ENCODE measurements around the gene PSPH. TPM values are rescaled to one million over a fixed set of nuclear protein-coding genes. Genes with fewer than 3 reads are reported as not detected.
A peak's percentile ranks its signal among the peaks of the same experiment; 100 is the strongest.

Gene PSPH
- polyA plus RNA-seq, 1 donor from 2014 or later, result 5.6 TPM

DNA sequence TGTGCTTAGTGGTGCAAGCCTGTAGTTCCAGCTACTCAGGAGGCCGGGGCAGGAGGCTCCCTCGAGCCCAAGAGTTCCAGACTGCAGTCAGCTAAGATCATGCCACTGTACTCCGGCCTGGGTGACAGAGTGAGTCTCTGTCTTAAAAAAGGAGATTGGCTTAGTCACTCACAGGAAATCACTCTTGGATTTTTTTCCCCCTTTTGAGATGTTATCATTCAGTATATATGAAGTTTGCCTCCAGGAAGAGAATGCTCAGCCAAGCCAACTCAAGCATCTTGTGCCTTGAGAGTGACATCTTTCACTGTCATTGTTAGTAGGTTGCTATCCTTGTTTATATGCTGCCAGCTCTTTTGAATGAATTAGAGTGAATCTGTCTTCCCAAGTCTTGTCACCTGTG, 58.9 kb downstream of the PSPH start:
- Mint-ChIP-seq H3K27me3 (no peaks in the 10 kb centered on the region), H3K27ac (no peak overlapping the region), H3K9me3 (no peaks in the 10 kb centered on the region), H3K4me1 (no peaks in the 10 kb centered on the region), H3K4me3 (no peak overlapping the region), H3K36me3 (peaks cover 13% of the 10 kb centered on the region)

DNA sequence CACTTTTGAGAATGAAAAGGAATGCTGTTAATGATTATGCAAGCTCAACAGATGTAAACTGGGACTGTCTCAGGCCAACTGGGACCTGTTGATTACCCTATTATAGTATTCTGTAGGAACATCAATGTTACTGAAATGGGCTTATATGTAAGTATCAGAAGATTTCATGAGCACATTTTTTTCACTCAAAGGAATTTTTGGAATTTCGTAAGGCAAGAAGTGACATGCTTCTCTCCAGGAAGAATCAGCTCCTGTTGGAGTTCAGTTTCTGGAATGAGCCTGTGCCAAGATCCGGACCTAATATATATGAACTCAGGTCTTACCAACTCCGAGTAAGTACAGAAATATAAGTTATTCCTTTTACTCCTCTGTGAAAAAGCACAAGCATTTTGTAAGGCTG, 67.7 kb downstream of the PSPH start:
- Mint-ChIP-seq H3K9me3 (no peaks in the 10 kb centered on the region), H3K4me1 (peaks cover 0 to 2% (median 0%) of the 10 kb centered on the region in 3 donors), H3K27me3 (no peaks in the 10 kb centered on the region), H3K36me3 (peaks cover 10% of the 10 kb centered on the region), H3K4me3 (no peak overlapping the region), H3K27ac (no peak overlapping the region)

GRCh38 chr7:55980266-55980665, 71.0 kb downstream of the PSPH start:
- Mint-ChIP-seq H3K27me3 (no peaks in the 10 kb centered on the region), H3K4me1 (peaks cover 0 to 4% (median 3%) of the 10 kb centered on the region in 3 donors), H3K36me3 (peaks cover 10% of the 10 kb centered on the region), H3K9me3 (no peaks in the 10 kb centered on the region), H3K4me3 (no peak overlapping the region), H3K27ac (no peak overlapping the region)

- Mint-ChIP-seq H3K36me3 (peaks cover 12% of the 10 kb centered on the region), H3K4me3 (no peak overlapping the region), H3K4me1 (peaks cover 3 to 8% (median 4%) of the 10 kb centered on the region in 3 donors), H3K27ac (no peak overlapping the region), H3K9me3 (no peaks in the 10 kb centered on the region), H3K27me3 (no peaks in the 10 kb centered on the region)
Measured at GRCh38 chr7:55977831-55978230, 73.4 kb downstream of the PSPH start.

DNA sequence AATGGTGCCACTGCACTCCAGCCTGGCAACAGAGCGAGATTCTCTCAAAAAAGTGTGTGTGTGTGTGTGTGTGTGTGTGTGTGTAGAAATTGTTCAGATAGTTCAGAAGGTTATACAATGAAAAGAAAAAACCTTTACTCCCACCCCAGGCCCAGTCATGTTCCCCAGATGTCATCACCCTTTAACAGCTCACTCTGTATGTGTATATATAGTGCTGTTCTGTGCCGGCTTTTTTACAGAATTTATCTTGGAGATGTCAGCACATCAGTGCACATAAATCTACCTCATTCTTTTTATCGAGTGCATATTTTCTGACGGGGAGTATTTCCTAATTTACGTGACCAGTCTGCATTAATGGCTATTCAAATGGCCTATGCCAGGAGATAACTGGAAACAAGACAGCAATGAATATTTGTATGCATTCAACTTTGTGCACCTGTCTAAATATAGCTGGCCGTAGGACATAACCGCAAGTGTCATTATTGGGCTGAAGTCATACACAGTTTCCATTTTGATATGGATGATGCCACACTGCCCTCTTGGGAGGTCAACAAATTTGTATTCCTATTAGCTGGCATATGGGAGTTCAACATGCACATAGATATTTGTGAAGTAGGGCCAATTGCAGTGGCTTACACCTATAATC, 75.1 kb downstream of the PSPH start:
- H3K27me3 Mint-ChIP-seq, result no peaks in the 10 kb centered on the region
- H3K4me3 Mint-ChIP-seq, result no peak overlapping the region
- no peak overlapping the region for H3K27ac Mint-ChIP-seq
- H3K4me1 Mint-ChIP-seq, result peaks cover 3 to 8% (median 6%) of the 10 kb centered on the region in 3 donors
- H3K36me3 Mint-ChIP-seq, result peaks cover 12% of the 10 kb centered on the region
- no peaks in the 10 kb centered on the region for H3K9me3 Mint-ChIP-seq

GRCh38 chr7:55973747-55974250, 77.4 kb downstream of the PSPH start:
- H3K9me3 Mint-ChIP-seq, result no peaks in the 10 kb centered on the region
- no peak overlapping the region for H3K27ac Mint-ChIP-seq
- peaks cover 8% of the 10 kb centered on the region for H3K36me3 Mint-ChIP-seq
- H3K4me1 Mint-ChIP-seq, result peaks cover 3 to 20% (median 8%) of the 10 kb centered on the region in 3 donors
- H3K4me3 Mint-ChIP-seq, result no peak overlapping the region
- H3K27me3 Mint-ChIP-seq, result no peaks in the 10 kb centered on the region

GRCh38 chr7:55970978-55971377, 80.3 kb downstream of the PSPH start:
- Mint-ChIP-seq H3K36me3 (peaks cover 9% of the 10 kb centered on the region), H3K27me3 (no peaks in the 10 kb centered on the region), H3K27ac (no peak overlapping the region), H3K9me3 (no peaks in the 10 kb centered on the region), H3K4me3 (no peak overlapping the region), H3K4me1 (peaks cover 9 to 25% (median 16%) of the 10 kb centered on the region in 3 donors)

DNA sequence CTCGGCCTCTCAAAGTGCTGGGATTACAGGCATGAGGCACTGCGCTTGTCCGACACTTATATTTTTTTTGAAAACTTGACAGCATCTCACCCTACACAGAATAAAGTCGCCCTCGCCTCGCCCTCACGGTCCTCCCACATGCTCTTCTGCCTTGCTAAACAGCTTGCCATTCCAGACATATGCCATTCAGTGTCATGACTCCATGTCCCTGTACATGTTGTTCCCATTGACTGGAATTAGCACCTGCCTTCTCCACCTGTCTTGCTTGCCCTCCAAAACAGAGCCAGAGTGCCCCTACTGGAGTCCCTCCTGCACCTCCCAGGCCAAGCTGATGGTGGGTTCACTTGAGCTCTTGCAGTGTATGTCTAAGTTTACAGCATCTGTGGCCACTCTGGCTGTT, 80.7 kb downstream of the PSPH start:
- no peak overlapping the region for H3K4me3 Mint-ChIP-seq
- no peaks in the 10 kb centered on the region for H3K9me3 Mint-ChIP-seq
- H3K4me1 Mint-ChIP-seq, result peaks cover 9 to 25% (median 18%) of the 10 kb centered on the region in 3 donors
- H3K27ac Mint-ChIP-seq, result no peak overlapping the region
- peaks cover 9% of the 10 kb centered on the region for H3K36me3 Mint-ChIP-seq
- H3K27me3 Mint-ChIP-seq, result no peaks in the 10 kb centered on the region

DNA sequence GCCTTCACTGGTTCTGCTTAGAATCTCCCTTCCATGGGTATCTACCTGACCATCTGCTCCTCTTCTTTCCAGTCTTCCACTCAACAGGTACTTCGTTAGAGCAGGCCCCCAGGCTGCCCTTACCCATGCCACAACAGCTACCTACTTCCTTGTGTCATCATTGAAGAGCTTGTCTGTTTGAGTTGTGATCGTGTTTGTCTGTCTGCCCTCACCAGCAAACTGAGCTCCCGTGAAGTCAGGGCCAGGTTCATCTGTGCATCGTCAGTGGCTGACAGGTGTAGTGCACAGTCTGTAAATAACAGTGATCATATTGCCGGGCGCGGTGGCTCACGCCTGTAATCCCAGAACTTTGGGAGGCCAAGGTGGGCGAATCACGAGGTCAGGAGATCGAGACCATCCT, 81.9 kb downstream of the PSPH start:
- peak overlapping the region in 1 of 3 donors; percentile 33 for H3K27ac Mint-ChIP-seq
- H3K4me3 Mint-ChIP-seq, result peak overlapping the region in 1 of 4 donors; percentile 36
- H3K36me3 Mint-ChIP-seq, result peaks cover 6% of the 10 kb centered on the region
- H3K4me1 Mint-ChIP-seq, result peaks cover 14 to 28% (median 15%) of the 10 kb centered on the region in 3 donors
- H3K9me3 Mint-ChIP-seq, result no peaks in the 10 kb centered on the region
- no peaks in the 10 kb centered on the region for H3K27me3 Mint-ChIP-seq

DNA sequence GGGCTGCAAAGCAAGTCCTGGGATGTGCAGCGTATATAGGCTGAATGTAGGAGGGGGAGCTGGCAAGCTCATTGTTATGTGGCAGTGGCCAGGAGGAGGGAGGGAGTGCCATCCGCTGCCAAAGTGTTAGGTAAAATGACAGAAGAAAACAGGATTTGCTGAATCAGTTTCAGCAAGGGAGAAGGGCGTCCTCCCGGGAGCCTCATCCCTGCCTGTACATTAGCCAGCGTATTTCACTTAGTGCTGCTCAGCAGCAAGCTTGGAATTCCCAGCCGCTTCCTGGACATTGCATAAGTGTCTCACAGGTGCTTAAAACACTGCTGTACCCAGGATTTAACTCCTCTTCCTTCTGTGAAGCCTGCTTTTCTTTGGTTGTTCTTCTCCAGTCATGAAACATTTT, 84.4 kb downstream of the PSPH start:
- Mint-ChIP-seq H3K36me3 (peaks cover 5% of the 10 kb centered on the region), H3K9me3 (no peaks in the 10 kb centered on the region), H3K4me3 (peak overlapping the region in 3 of 4 donors; percentile 4 to 86 (median 42)), H3K27ac (peak overlapping the region in 2 of 3 donors; percentile 22 to 61), H3K4me1 (peaks cover 15 to 33% (median 20%) of the 10 kb centered on the region in 3 donors), H3K27me3 (no peaks in the 10 kb centered on the region)

DNA sequence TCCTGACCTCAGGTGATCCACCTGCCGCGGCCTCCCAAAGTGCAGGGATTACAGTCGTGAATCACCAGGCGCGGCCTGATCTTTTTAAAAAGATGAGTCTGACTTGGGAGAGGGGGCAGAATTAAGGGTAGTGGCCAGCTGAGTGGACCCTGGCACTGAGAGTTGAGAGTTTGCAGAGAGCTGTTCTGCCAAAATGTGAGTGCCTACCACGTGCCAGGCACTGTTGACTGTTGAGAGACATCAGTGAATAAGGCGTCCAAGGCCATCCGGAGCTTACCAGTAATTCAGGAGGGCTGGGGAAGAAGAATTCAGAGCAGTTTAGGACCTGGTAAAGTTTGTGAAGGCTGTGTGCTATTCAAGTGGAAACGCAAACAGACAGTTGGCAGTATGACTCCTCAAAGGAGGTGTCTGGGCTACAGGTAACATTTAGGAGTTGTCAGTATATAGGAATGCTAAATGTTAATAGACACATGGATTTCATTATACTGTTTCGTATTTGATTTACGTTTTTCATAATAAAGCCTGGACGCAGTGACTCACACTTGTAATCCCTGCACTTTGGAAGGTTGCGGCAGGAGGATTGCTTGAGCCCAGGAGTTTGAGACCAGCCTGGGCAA, 85.3 kb downstream of the PSPH start:
- Mint-ChIP-seq H3K9me3 (no peaks in the 10 kb centered on the region), H3K27me3 (no peaks in the 10 kb centered on the region), H3K4me3 (peak overlapping the region; percentile 1 to 86 (median 46)), H3K4me1 (peaks cover 15 to 29% (median 20%) of the 10 kb centered on the region in 3 donors), H3K27ac (peak overlapping the region; percentile 7 to 89 (median 71)), H3K36me3 (peaks cover 5% of the 10 kb centered on the region)

DNA sequence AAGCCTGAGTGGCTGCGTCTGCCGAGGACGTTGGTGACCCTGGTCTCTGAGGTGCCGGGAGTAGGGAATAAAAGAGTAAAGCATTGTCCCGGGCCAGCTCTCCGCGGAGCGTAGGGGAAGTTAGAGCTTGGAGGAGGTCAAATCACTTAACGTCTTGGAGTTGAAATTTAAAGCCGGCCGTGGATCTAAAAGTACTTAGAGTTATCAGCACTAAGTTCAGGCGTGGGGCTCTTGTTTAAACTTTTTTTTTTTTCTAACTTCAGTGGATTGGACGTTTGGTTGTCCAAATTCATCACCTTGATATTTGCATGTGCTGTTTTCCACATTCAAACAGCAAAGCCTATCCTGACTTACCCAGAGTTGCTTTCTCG, 86.2 kb downstream of the PSPH start:
- Mint-ChIP-seq H3K4me1 (peaks cover 15 to 24% (median 20%) of the 10 kb centered on the region in 3 donors), H3K4me3 (peak overlapping the region; percentile 85 to 94 (median 88)), H3K27ac (peak overlapping the region; percentile 83 to 87 (median 85)), H3K9me3 (no peaks in the 10 kb centered on the region), H3K27me3 (no peaks in the 10 kb centered on the region), H3K36me3 (peaks cover 5% of the 10 kb centered on the region)

DNA sequence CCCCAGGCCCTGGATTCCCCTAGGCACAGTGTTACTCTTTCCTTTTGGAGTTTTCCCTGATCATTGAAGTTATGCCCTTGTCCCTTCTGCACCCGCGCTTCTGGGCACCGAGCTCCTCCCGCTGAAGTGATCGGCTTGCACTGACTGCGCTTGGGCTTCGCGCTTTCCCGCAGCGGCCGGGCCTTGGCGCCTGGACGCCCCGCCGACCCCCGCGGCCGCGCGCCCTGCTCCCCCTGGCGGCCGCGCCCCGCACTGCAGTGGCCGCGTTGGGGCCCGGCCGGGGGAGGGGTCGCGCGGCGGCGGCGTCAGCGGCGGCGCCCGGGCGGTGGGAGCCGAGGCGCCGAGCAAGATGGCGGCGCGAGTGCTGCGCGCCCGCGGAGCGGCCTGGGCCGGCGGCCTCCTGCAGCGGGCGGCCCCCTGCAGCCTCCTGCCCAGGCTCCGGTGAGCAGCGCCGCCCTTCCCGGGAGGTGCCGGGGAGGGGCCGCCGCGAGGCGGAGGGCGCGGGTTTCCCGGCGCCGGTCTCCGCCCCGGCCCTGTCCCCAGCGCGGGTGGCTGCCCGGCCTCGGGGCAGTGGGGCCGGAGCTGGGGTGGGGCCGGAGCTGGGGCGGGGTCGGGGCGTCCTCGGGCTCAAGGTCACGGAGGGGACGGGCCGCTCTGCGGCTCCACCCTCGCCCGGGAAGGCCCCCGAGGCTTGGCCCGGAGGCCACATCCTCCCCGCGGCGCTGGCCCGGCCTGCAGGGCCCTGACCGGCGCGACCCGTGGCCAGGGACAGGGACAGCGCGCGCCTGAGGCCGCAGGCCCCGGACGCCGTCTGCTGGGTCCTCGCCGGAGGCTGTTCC, 86.8 kb downstream of the PSPH start, which contains the start of gene NIPSNAP2:
Gene NIPSNAP2, plus strand, starts transcription at position 325 of the 839 bp plus-strand sequence. Its CDS starts 25 bp downstream, at position 350.
- Mint-ChIP-seq H3K4me1 (peaks cover 15 to 22% (median 20%) of the 10 kb centered on the region in 3 donors), H3K27me3 (no peaks in the 10 kb centered on the region), H3K27ac (peak within 1 kb of the TSS; percentile 83 to 87 (median 85)), H3K9me3 (no peaks in the 10 kb centered on the region), H3K4me3 (peak within 1 kb of the TSS; percentile 85 to 94 (median 88)), H3K36me3 (peaks cover 3% of the 10 kb centered on the region)

DNA sequence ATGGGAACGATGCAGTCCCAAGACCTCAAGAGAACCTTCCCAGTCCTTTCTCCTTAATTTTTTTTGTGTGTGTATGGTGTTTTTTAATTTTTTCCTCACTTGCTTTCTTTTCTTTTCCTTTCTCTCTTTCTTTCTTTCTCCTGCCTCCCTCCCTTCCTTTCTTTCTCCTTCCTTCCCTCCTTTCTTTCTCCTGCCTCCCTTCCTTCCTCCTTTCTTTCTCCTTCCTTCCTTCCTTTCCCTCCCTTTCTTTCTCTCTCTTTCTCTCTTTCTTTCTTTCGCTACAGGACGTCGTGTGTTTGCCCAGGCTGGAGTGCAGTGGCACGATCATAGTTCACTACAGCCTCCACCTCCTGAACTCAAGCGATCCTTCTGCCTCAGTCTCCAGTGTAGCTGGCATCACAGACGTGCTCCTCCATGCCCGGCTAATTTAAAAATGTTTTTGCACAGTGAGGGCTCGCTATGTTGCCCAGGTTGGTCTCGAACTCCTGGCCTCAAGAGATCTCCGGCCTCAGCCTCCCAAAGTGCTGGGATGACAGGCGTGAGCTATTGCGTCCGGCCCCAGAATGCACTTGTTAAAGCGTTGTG, 87.6 kb downstream of the PSPH start:
- peak overlapping the region; percentile 78 to 85 (median 79) for H3K4me3 Mint-ChIP-seq
- peaks cover 1% of the 10 kb centered on the region for H3K36me3 Mint-ChIP-seq
- no peaks in the 10 kb centered on the region for H3K27me3 Mint-ChIP-seq
- H3K4me1 Mint-ChIP-seq, result peaks cover 15 to 18% (median 17%) of the 10 kb centered on the region in 3 donors
- H3K9me3 Mint-ChIP-seq, result no peaks in the 10 kb centered on the region
- peak overlapping the region; percentile 67 to 77 (median 67) for H3K27ac Mint-ChIP-seq
